Peyer's patch (tissue), 4 donors: ENCODE results near the gene BCKDHA.

Experiments used
- POLR2A ChIP-seq, 2 donors: fragments of 450-650 bp; IDR thresholded peaks; one replicate each; pipeline ENCODE4 v1.5.1; 2017; ENCODE audit warnings: antibody characterized with exemption in 2 of 2, mild to moderate bottlenecking in 2 of 2, moderate library complexity in 2 of 2
- TF ChIP-seq, protein P1 (sequence below), 6 experiments: fragments of 450-650 bp in 4 of 6; fragments of 200-600 bp in 2 of 6; sonication (generic) in 1 of 6; IDR thresholded peaks; one replicate each; pipeline ENCODE4 v1.5.1; 2017 to 2019; ENCODE audit warnings: antibody characterized with exemption in 6 of 6, mild to moderate bottlenecking in 3 of 6, moderate library complexity in 1 of 6

GRCh38 chr19:41407271-41407670 is 9.7 kb downstream of the BCKDHA start:
- TF ChIP-seq, protein P1, sequence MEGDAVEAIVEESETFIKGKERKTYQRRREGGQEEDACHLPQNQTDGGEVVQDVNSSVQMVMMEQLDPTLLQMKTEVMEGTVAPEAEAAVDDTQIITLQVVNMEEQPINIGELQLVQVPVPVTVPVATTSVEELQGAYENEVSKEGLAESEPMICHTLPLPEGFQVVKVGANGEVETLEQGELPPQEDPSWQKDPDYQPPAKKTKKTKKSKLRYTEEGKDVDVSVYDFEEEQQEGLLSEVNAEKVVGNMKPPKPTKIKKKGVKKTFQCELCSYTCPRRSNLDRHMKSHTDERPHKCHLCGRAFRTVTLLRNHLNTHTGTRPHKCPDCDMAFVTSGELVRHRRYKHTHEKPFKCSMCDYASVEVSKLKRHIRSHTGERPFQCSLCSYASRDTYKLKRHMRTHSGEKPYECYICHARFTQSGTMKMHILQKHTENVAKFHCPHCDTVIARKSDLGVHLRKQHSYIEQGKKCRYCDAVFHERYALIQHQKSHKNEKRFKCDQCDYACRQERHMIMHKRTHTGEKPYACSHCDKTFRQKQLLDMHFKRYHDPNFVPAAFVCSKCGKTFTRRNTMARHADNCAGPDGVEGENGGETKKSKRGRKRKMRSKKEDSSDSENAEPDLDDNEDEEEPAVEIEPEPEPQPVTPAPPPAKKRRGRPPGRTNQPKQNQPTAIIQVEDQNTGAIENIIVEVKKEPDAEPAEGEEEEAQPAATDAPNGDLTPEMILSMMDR (IDR thresholded peaks at IDR 0.05), result no peak
- no peak for TF ChIP-seq POLR2A (IDR thresholded peaks at IDR 0.05)
